HPDE6-E6E7 (cell line): Measurements from ENCODE around the gene MSL2.
"Not testable (repeated sequence)": the region's sequence is repeated elsewhere in the genome, so short reads cannot be mapped to it uniquely, and the experiment has no call there.

Experiments used
- DNase-seq: peaks from one replicate; pipeline ENCODE4 v3.0.0; 2011; ENCODE audit warnings: missing footprints; ENCODE audit errors: extremely low spot score

MSL2 gene

DNA sequence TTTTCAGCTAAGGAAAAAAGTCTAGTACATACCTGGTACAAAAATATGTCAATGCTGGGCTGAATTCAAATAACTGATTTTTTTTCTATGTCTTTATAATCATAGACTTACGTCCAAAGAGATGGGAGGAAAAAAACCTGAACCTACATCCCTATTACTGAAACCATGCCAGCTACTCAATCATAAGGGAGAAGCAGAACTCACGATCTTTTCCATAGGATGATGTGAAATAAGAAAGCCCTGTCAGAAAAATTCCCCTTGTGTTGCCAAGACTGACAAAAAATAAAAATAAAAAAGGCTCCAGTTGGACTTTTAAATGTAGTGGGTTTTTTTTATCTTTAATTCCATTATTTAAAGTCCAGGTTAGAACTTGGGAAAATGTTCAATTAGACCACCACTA, 3.3 kb downstream of the MSL2 start:
- no peak for DNase-seq

GRCh38 chr3:136192195-136192594, 3.9 kb downstream of the MSL2 start:
- DNase-seq, result not testable (repeated sequence)

DNA sequence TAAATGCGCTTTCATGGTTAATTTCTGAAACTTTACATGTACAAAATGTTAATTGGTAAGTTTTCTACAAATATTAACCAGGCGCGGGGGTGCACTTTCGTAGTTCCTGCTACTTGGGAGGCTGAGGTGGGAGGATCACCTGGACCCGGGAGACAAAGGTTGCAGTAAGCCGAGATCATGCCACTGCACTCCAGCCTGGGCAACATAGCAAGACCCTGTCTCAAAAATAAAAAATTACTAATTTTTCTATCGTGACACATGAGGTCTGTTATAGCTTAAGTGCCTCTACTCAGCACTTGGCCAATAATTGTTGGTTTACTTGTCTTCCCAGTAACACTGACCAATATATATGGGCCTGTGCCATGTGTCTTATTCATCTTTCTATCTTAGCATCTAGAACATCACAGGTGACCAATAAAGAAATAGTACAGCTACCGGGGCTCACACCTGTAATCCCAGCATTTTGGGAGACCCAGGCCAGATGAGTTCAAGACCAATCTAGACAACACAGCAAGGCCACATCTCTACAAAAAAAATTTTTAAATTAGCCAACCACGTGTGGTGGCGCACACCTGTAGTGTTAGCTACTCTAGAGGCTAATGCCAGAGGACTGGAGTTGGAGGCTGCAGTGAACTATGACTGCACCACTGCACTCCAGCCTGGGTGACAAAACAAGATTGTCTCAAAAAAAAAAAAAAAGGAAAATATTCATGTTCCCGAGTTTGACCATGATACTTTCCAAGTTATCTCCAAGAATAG, 6.1 kb downstream of the MSL2 start:
- no peak for DNase-seq

- no peak for DNase-seq
Measured at GRCh38 chr3:136189043-136189442, 7.1 kb downstream of the MSL2 start.

DNA sequence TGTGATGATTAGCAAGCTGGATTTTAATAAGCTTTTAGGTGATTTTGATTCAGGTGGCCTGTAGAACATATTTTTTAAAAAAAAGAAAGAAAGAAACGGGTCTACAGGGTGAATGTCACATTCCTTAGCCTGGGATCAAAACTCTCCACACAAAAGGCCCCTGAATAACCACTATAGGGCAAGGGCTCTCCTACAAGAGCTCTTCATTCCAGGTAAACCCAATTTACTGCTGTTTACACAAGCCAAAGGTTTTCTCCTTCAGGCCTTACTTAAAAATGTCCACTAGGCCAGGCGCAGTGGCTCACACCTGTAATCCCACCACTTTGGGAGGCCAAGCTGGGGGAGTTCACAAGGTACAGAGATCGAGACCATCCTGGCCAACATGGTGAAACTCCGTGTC, 8.3 kb downstream of the MSL2 start:
- DNase-seq, result no peak

GRCh38 chr3:136186846-136187245, 9.3 kb downstream of the MSL2 start:
- no peak for DNase-seq

DNA sequence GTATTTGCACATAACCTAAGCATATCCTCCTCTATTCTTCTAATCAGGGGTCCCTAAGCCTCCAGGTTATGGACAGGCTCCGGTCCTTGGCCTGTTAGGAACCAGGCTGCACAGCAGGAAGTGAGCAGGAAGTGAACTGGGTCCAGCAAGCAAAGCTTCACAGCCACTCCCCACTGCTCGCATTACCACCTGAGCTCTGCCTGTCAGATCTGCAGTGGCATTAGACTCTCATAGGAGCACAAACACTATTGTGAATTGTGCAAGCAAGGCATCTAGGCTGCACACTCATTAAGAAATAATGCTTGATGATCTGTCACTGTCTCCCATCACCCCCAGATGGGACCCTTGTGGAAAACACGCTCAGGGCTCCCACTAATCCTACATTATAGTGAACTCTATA, 9.8 kb downstream of the MSL2 start:
- DNase-seq, result no peak

- DNase-seq, result no peak
Measured at GRCh38 chr3:136184703-136185102, 11.4 kb downstream of the MSL2 start.

DNA sequence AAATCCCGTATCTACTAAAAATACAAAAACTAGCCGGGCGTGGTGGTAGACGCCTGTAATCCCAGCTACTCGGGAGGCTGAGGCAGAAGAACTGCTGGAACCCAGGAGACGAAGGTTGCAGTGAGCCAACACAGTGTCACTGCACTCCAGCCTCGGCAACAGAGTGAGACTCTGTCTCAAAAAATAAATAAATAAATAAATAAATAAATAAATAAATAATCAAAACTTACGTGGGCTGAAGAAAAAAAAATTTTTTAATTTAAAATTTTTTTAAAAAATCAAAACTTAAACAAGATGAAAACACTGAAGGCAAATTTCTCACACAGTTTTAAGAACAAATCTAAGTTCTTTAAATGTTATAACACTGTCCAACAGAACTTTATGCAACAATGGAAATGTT, 14.4 kb downstream of the MSL2 start:
- no peak for DNase-seq

- DNase-seq, result no peak
Measured at GRCh38 chr3:136177876-136178275, 18.3 kb downstream of the MSL2 start.

- no peak for DNase-seq
Measured at GRCh38 chr3:136173939-136174490, 22.1 kb downstream of the MSL2 start.

DNA sequence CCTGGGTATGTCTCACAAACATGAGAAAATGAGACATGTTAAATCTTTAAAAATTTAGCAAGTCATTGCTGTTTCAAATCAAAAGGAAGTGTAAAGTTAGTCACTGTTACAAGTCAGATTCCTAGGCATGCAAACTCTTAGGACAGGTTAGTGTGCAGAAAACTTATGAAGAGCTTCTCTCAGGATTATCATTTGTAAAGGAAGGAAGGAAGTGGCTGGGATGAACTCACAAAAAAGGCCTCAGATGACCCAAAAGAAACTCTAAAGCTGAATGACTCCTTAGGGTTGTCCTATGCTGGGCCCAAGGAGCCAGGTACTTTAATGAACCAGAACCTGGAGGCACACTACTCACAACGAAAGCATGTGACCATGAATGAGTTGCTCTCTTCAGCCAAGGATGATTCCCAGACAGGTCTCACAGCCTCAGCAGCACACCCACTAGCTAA, 25.0 kb downstream of the MSL2 start:
- peak; percentile 40 for DNase-seq

DNA sequence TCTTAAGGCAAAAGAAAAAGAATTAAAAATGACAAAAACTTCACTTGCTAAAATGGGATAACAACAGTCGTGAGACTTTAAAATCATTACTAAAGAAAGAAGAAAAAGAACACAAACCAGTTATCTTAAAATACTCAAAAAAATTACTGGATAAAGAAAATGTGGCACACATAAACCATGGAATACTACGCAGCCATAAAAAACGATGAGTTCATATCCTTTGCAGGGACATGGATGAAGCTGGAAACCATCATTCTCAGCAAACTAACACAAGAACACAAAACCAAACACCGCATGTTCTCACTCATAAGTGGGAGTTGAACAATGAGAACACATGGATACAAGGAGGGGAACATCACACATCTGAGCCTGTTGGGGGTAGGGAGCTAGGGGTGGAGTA, 27.9 kb downstream of the MSL2 start:
- not testable (repeated sequence) for DNase-seq

DNA sequence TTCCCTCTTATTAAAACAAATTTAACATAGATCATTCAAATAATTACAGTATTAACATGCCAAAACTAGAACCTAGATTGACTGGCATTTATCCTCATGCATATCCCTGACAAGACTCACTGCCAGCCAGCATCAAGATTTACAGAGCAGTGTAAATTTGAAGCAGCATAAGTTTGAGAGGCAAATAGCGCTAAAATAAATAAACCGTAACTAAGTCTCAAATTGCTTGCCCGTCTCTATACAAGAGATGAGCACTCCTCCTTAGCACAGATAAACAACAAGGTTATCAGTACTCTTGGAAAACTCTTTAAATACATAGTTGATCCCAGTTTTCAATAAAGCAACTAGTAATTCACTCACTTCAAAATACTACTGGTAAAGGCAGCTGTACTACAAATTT, 29.6 kb downstream of the MSL2 start:
- DNase-seq, result no peak

DNA sequence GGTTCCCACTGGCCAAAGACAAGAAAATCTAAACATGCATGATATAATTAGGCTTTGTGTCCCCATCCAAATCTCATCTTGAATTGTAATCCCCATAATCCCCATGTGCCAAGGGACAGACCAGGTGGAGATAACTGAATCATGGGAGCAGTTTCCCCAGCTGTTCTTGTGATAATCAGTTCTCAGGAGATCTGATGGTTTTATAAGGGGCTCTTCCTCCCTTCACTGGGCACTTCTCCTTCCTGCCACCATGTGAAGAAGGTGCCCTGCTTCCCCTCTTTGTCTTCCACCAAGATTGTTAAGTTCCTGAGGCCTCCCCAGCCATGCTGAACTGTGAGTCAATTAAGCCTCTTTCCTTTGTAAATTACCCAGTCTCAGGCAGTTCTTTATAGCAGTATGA, 32.5 kb downstream of the MSL2 start:
- not testable (repeated sequence) for DNase-seq

DNA sequence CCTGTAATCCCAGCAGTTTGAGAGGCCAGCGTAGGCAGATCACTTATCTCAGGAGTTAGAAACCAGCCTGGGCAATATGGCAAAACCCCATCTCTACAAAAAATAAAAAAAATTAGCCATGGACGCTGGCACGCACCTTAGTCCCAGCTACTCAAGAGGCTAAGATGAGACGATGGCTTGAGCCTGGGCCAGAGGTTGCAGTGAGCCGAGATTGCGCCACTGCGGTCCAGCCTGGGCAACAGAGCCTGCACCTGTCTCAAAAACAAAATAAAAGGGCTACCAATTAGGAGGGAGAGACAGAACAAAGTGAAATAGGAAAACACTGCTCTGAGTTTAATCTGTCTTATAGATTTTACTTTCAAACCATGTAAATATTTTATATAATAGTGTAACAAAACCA, 33.8 kb downstream of the MSL2 start:
- DNase-seq, result no peak

GRCh38 chr3:136161516-136161915, 34.6 kb downstream of the MSL2 start:
- no peak for DNase-seq

- DNase-seq, result no peak
Measured at GRCh38 chr3:136152963-136153362, 43.2 kb downstream of the MSL2 start.

- DNase-seq, result no peak
Measured at GRCh38 chr3:136152176-136152843, 43.8 kb downstream of the MSL2 start.

- no peak for DNase-seq
Measured at GRCh38 chr3:136151219-136151618, 44.9 kb downstream of the MSL2 start.

- no peak for DNase-seq
Measured at GRCh38 chr3:136149667-136150066, 46.5 kb downstream of the MSL2 start.

DNA sequence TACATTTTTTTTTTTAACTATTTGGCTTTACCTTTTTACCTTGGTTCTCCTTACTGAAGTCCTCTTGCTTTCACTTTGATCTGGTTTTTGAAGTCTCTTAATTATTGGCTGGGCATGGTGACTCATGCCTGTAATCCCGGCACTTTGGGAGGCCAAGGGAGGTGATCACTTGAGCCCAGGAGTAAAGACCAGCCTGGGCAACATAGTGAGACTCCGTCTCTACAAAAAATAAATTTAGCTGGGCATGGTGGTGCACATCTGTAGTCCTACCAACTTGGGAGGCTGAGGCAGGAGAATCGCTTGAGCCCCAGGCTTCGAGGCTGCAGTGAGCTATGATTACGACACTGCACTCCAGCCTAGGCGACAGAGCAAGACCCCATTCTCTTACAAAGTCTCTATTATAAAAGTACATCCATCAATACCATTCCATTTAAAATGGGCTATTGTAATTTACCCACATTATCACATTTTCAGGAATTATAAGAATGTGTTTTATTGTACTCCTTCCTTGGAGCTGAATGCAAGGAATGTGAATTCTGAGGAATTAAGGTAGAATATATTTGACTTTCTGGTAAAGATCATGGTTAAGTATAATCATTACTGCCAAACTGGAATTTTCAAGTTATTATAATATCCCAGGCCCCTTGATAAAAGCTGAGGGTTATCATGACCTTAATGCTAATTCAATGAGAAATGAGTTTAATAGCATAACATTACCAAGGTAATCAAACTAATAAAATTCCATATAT, 49.0 kb downstream of the MSL2 start:
- DNase-seq, result no peak
